Chondrocyte (in vitro differentiated cells): ENCODE measurements around the gene SERPINB4. TPM values are rescaled to one million over a fixed set of nuclear protein-coding genes. Genes with fewer than 3 reads are reported as not detected.

Experiments used
- DNase-seq: peaks from one replicate; pipeline ENCODE4 v3.0.0; 2021; ENCODE audit warnings: mixed read lengths, low spot score
- H3K27ac Mint-ChIP-seq: one replicate; pipeline ENCODE4 v1.8.0; 2021; ENCODE audit warnings: mild to moderate bottlenecking, moderate library complexity, mixed read lengths; ENCODE audit not compliant: unreplicated experiment
- H3K27me3 Mint-ChIP-seq: 2 replicates; pipeline ENCODE4 v1.8.0; 2021; ENCODE audit warnings: low read depth, mixed read lengths
- H3K36me3 Mint-ChIP-seq: 2 replicates; pipeline ENCODE4 v1.8.0; 2021; ENCODE audit warnings: low read depth, mixed read lengths
- H3K4me1 Mint-ChIP-seq: 2 replicates; pipeline ENCODE4 v1.8.0; 2021; ENCODE audit warnings: low read depth, mild to moderate bottlenecking, mixed read lengths
- H3K4me3 Mint-ChIP-seq: one replicate; pipeline ENCODE4 v1.8.0; 2021; ENCODE audit warnings: mild to moderate bottlenecking, moderate library complexity, mixed read lengths; ENCODE audit not compliant: unreplicated experiment
- H3K9me3 Mint-ChIP-seq: 2 replicates; pipeline ENCODE4 v1.8.0; 2021; ENCODE audit warnings: low read depth, mixed read lengths
- total RNA-seq: library from RNA; stranded (reverse); gene quantifications from 3 replicates; pipeline ENCODE4 v1.2.1, GENCODE V29; 2021
- TF ChIP-seq, protein P1 (sequence below): fragments of 200-600 bp; sonication (generic); IDR thresholded peaks from 2 replicates; pipeline ENCODE4 v1.5.0; 2021; ENCODE audit warnings: antibody characterized with exemption, mild to moderate bottlenecking, moderate library complexity

SERPINB4 gene
- total RNA-seq, 1 donor from 2014 or later, result not detected

DNA sequence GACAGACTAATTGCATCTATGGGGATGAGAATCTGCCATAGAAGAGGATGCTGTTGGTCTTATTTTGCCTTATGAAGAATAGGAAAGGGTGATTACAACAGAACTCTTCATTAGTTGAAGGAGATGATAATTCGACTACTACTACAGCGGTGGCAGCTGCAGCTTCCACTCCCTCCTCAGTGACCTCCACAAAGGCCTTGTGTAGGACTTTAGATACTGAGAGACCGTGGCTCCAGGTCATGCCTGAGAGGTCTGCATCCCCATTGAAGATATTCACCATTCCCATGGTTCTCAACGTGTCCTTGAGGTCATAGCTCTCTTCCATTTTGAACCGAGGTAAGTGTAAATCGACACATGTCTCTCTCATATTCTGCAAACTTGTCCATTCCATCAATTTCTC lies 6.4 kb downstream of the SERPINB4 start:
- Mint-ChIP-seq H3K4me3 (no peak overlapping the region), H3K27ac (no peak overlapping the region), H3K36me3 (no peaks in the 10 kb centered on the region), H3K27me3 (peaks cover 6% of the 10 kb centered on the region), H3K9me3 (peaks cover 3% of the 10 kb centered on the region), H3K4me1 (no peaks in the 10 kb centered on the region)
- DNase-seq, result no peak
- TF ChIP-seq, protein P1, sequence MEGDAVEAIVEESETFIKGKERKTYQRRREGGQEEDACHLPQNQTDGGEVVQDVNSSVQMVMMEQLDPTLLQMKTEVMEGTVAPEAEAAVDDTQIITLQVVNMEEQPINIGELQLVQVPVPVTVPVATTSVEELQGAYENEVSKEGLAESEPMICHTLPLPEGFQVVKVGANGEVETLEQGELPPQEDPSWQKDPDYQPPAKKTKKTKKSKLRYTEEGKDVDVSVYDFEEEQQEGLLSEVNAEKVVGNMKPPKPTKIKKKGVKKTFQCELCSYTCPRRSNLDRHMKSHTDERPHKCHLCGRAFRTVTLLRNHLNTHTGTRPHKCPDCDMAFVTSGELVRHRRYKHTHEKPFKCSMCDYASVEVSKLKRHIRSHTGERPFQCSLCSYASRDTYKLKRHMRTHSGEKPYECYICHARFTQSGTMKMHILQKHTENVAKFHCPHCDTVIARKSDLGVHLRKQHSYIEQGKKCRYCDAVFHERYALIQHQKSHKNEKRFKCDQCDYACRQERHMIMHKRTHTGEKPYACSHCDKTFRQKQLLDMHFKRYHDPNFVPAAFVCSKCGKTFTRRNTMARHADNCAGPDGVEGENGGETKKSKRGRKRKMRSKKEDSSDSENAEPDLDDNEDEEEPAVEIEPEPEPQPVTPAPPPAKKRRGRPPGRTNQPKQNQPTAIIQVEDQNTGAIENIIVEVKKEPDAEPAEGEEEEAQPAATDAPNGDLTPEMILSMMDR, result no peak

DNA sequence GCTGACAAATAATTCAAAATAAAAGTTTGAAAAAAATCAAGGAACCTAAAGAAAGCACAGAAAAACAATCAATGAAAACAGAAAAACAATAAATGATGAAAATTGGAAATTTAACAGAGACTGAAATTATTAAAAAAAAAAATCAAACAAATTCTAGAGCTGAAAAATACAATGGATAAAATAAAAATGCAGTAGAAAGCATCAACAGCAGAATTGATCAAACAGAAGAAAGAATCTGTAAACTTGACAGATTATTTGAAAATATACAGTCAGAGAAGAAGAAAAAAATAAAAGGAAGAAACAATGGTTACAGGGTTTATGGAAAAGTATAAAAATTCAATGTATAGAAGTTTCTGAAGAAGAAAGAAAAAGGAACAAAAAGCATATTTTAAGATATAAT lies 16.2 kb downstream of the SERPINB4 start:
- H3K4me3 Mint-ChIP-seq, result no peak overlapping the region
- H3K9me3 Mint-ChIP-seq, result peaks cover 48% of the 10 kb centered on the region
- no peak overlapping the region for H3K27ac Mint-ChIP-seq
- peaks cover 2% of the 10 kb centered on the region for H3K27me3 Mint-ChIP-seq
- DNase-seq, result no peak
- H3K36me3 Mint-ChIP-seq, result no peaks in the 10 kb centered on the region
- H3K4me1 Mint-ChIP-seq, result no peaks in the 10 kb centered on the region
- TF ChIP-seq, protein P1, result no peak

DNA sequence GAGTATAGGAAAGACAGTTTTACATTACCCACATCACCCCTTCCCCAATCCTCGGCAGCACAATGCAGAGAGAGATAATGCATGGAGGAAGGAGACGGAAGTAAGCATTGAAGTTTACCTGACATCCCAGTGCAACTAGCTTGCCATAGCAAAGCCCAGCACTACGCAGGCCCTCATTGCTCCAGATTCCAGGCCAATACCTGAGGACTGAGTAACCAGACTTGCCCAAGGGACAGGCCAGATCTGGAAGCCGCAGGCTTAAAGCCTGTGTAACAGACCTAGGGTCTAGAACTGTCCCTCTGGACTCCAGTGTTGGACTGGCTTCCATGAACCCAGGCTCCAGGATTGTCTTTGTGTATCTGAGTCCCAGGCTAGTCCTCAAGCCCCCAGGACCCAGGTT lies 17.6 kb downstream of the SERPINB4 start:
- no peaks in the 10 kb centered on the region for H3K4me1 Mint-ChIP-seq
- TF ChIP-seq, protein P1, result no peak
- H3K27ac Mint-ChIP-seq, result no peak overlapping the region
- no peaks in the 10 kb centered on the region for H3K27me3 Mint-ChIP-seq
- DNase-seq, result no peak
- no peaks in the 10 kb centered on the region for H3K36me3 Mint-ChIP-seq
- H3K9me3 Mint-ChIP-seq, result peaks cover 40% of the 10 kb centered on the region
- H3K4me3 Mint-ChIP-seq, result no peak overlapping the region

DNA sequence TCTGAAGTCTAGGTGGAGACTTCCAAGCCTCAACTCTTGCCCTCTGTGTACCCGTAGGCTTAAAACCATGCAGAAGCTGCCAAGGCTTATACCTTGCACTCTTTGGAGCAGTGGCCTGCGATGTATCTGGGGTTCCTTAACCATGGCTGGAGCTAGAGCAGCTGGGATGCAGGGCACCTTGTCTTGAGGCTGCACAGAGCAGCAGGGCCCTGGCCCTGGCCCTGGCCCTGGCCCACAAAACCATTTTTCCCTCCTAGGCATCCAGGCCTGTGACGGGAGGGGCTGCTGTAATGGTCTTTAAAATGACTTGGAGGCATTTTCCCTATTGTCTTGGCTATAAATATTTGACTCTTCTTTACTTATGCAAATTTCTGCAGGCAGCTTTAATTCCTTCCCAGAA lies 19.2 kb downstream of the SERPINB4 start:
- Mint-ChIP-seq H3K9me3 (peaks cover 40% of the 10 kb centered on the region), H3K4me3 (no peak overlapping the region), H3K27ac (no peak overlapping the region), H3K4me1 (no peaks in the 10 kb centered on the region), H3K36me3 (no peaks in the 10 kb centered on the region), H3K27me3 (no peaks in the 10 kb centered on the region)
- TF ChIP-seq, protein P1, result no peak
- DNase-seq, result no peak

DNA sequence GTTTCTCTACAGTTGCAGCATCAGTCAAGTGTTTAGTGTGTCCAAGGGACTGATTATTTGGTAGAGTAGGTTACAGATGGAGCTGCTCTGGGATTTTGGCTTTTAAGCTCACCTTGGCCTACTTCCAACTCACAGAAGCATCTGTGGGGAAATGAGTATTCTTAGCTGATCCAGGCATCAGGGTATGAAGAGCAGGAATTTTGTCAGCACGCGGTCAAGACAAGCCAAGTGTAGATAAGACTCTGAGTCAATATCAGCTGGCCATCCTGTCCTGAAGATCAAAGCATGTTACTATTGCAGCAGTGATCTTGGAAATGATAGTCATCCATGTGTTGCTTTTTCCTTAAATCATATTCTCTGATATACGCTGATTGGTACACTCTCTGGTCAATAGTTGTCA lies 24.4 kb downstream of the SERPINB4 start:
- Mint-ChIP-seq H3K4me1 (no peaks in the 10 kb centered on the region), H3K27ac (no peak overlapping the region), H3K27me3 (peaks cover 3% of the 10 kb centered on the region), H3K4me3 (no peak overlapping the region), H3K9me3 (peaks cover 12% of the 10 kb centered on the region), H3K36me3 (no peaks in the 10 kb centered on the region)
- DNase-seq, result no peak
- TF ChIP-seq, protein P1, result no peak
